ENCODE data around the gene FAM187B. TPM values are rescaled to one million over a fixed set of nuclear protein-coding genes. Genes with fewer than 3 reads are reported as not detected.
A peak's percentile ranks its signal among the peaks of the same experiment; 100 is the strongest.

The FAM187B gene
- total and polyA plus RNA-seq, 8 donors = not detected

DNA sequence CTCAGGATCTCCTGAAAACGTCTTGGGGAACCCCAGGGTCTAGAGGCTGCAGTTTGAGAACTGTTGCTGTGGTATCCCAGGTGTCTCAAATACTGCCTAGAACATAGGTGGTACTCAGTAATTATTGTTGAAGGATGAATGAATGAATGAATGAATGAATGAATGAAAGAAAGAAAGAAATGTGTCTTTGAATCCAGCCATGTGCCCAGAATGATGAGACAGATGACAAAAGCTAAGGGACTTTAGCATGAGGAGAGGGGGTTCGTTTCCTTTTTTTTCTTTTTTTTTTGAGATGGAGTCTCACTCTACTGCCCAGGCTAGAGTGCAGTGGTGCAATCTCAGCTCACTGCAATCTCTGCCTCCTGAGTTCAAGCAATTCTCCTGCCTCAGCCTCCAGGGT, 28.0 kb upstream of the FAM187B start:
- intact Hi-C loops (cut with DNase I) = no loop called here
- Histone ChIP-seq H3K9me3 (no peaks in the 10 kb centered on the region), H3K4me1 (peaks cover 0 to 9% (median 4%) of the 10 kb centered on the region in 3 donors), H3K4me3 (no peak overlapping the region), H3K27ac (no peak overlapping the region), H3K36me3 (peaks cover 3 to 22% (median 6%) of the 10 kb centered on the region in 3 donors), H3K27me3 (no peaks in the 10 kb centered on the region)
- WGBS, 2 donors = 46 to 51% methylated on average over 2 of the region's 2 CpGs
- ATAC-seq (no peak), FAIRE-seq (no peak), DNase-seq (no peak)
- TF ChIP-seq, protein P1, sequence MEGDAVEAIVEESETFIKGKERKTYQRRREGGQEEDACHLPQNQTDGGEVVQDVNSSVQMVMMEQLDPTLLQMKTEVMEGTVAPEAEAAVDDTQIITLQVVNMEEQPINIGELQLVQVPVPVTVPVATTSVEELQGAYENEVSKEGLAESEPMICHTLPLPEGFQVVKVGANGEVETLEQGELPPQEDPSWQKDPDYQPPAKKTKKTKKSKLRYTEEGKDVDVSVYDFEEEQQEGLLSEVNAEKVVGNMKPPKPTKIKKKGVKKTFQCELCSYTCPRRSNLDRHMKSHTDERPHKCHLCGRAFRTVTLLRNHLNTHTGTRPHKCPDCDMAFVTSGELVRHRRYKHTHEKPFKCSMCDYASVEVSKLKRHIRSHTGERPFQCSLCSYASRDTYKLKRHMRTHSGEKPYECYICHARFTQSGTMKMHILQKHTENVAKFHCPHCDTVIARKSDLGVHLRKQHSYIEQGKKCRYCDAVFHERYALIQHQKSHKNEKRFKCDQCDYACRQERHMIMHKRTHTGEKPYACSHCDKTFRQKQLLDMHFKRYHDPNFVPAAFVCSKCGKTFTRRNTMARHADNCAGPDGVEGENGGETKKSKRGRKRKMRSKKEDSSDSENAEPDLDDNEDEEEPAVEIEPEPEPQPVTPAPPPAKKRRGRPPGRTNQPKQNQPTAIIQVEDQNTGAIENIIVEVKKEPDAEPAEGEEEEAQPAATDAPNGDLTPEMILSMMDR (IDR thresholded peaks at IDR 0.05) = no peak

GRCh38 chr19:35254341-35255297, 26.1 kb upstream of the FAM187B start:
- FAIRE-seq (no peak), ATAC-seq (no peak), DNase-seq (no peak)
- Histone ChIP-seq H3K4me1 (peaks cover 0 to 15% (median 4%) of the 10 kb centered on the region in 3 donors), H3K36me3 (peaks cover 3 to 18% (median 10%) of the 10 kb centered on the region in 3 donors), H3K9me3 (no peaks in the 10 kb centered on the region), H3K27me3 (no peaks in the 10 kb centered on the region), H3K27ac (peak overlapping the region in 1 of 4 donors; percentile 54), H3K4me3 (no peak overlapping the region)
- WGBS, 2 donors = 93 to 95% methylated on average over 17 of the region's 17 CpGs
- intact Hi-C loops (cut with DNase I) = no loop called here
- TF ChIP-seq, protein P1 (IDR thresholded peaks at IDR 0.05) = no peak

GRCh38 chr19:35253316-35254286, 25.1 kb upstream of the FAM187B start:
- intact Hi-C loops (cut with DNase I) = no loop called here
- ATAC-seq (no peak), FAIRE-seq (no peak), DNase-seq (peak in 1 of 6 donors; percentile 42)
- Histone ChIP-seq H3K9me3 (no peaks in the 10 kb centered on the region), H3K4me3 (no peak overlapping the region), H3K4me1 (peaks cover 0 to 15% (median 4%) of the 10 kb centered on the region in 3 donors), H3K36me3 (peaks cover 3 to 17% (median 10%) of the 10 kb centered on the region in 3 donors), H3K27ac (no peak overlapping the region), H3K27me3 (no peaks in the 10 kb centered on the region)
- TF ChIP-seq, protein P1 (IDR thresholded peaks at IDR 0.05) = no peak
- WGBS, 2 donors = 85 to 86% methylated on average over 9 of the region's 9 CpGs

DNA sequence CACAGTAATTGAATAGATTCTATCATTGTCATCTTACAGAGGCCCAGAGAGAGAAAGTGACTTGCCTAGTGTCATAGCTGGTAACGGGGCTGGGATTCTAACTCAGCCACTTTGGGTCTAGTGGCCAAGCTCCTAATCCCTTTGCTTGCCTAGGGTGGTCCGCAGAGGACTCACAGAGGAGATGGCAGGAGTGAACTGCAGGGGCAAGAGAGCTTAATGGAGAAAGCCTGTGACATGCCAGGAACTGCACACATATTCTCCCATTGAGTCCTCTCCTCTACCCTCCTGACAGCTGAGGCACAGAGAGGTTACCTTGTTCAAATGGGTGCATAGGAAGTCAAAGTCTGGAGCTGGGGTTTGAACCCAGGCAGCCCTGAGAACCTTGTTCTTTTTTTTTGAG, 22.9 kb upstream of the FAM187B start:
- intact Hi-C loops (cut with DNase I) = no loop called here
- no peak overlapping the region for H3K27ac ChIP-seq
- peaks cover 3 to 17% (median 10%) of the 10 kb centered on the region in 3 donors for H3K36me3 ChIP-seq
- ATAC-seq (no peak), DNase-seq (no peak), FAIRE-seq (no peak)
- 90 to 96% methylated on average over 2 of the region's 2 CpGs for WGBS, 2 donors
- H3K9me3 ChIP-seq = no peaks in the 10 kb centered on the region
- H3K27me3 ChIP-seq = no peaks in the 10 kb centered on the region
- H3K4me1 ChIP-seq = peaks cover 4 to 22% (median 4%) of the 10 kb centered on the region in 3 donors
- H3K4me3 ChIP-seq = no peak overlapping the region
- TF ChIP-seq, protein P1 (IDR thresholded peaks at IDR 0.05) = no peak

Measured in pancreas (tissue), 10 donors.